ENCODE measurements around the gene GPR143.
"Not testable (repeated sequence)": the region's sequence is repeated elsewhere in the genome, so short reads cannot be mapped to it uniquely, and the experiment has no call there.

The GPR143 gene

DNA sequence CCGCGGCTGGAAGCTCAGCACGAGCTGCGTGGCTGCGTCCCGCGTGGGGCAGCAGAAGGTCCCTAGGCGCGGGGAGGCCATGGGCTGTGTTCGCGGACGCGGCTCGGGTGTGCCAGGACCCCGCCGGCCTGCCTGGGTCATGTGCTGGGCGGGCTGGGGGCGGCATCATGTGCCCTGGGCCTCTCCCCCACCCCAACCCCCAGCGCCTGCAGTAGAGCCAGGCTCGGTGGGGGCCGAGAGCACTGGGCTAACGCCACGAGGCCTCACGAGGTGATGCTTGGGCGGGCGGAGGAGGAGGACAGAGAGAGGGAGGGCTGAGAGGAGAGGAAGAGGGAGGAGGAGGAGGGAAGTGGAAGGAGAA is at the start of gene GPR143:
Gene GPR143 (minus strand): TSS at position 111 of the 361 bp plus-strand sequence. CDS start 30 bp downstream, at position 81.
- no peak for DNase-seq

GRCh38 chrX:9811086-9811485 is 45.4 kb upstream of the GPR143 start:
- DNase-seq: not testable (repeated sequence)

- DNase-seq: not testable (repeated sequence)
These were observed 44.2 kb upstream of the GPR143 start for GRCh38 chrX:9809876-9810275.

DNA sequence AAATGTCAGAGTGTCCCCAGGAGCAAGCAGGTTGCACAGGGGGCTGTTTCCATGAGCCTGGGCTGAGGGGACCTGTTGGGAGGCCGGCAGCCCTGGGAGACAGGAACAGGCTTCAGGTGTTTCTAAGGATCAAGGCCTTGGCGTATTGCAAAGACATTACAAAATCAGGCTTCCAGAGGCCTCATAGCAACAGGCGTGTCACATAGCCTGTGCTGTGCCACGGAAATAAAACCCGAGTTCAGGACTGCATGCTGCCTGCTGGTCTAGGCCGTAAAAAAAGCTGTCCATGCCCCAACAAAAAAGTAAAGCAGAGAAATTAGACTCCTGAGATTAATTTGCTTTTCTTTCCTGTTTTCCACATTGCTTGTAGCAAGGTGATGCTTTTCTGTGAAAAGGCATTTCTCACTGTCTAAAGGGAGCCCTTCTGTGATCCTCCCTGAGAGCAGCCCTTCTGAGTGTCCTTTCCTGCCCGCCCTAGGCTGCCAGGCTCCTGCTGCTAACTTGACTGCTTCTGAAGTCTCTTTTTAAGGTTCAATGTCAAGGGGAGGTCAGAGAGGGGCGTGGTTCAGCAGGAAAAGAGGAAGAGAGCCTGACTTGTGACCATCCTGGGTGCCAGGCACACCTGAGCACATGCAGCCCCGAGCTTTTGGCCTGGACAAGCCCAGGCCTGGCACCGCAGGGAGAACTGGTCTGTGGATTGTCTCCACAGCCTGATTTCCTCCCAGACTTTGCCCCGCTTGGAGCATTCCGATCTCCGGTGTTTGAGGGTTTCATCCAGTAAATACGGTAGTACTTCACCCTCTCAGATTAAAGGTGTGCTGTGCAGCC is 41.9 kb upstream of the GPR143 start:
- no peak for DNase-seq

DNA sequence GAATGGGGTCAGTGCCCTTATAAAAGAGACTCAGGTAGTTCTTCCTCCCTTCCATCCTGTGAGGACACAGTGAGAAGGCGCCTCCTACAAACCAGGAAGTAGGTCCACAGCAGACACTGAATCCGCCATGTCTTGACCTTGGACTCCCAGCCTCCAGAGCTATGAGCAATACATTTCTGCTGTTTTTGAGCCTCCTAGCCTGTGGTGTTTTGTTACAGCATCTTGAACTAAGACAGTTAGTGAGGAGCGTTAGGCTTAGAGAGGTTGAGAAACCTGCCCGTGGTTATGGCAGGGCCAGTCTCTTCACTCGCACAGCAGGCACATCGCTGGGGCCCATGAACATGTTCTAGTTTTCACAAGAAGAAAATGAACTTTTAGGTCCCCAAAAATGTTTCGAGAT is 40.3 kb upstream of the GPR143 start:
- DNase-seq: no peak

DNA sequence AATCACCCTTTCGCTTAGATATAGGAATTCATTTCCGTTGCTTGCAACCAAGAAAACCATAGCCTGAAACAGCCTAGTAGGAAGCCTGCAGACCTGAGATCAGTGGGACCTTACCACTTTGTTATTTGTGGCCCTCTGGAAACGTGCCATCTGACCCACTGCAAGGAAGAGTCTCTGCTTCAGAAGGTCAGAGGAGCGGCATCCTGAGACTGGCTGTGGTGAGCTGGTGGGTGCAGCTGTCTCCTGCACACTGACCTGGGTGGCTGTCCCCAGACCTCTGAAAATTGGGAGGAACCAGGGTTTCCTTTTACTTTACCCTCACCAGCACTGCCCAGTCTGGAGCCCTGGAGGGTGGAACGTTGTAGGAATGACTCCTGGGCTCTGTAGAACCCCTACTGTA is 38.8 kb upstream of the GPR143 start:
- no peak for DNase-seq

GRCh38 chrX:9802737-9803136 is 37.1 kb upstream of the GPR143 start:
- no peak for DNase-seq

DNA sequence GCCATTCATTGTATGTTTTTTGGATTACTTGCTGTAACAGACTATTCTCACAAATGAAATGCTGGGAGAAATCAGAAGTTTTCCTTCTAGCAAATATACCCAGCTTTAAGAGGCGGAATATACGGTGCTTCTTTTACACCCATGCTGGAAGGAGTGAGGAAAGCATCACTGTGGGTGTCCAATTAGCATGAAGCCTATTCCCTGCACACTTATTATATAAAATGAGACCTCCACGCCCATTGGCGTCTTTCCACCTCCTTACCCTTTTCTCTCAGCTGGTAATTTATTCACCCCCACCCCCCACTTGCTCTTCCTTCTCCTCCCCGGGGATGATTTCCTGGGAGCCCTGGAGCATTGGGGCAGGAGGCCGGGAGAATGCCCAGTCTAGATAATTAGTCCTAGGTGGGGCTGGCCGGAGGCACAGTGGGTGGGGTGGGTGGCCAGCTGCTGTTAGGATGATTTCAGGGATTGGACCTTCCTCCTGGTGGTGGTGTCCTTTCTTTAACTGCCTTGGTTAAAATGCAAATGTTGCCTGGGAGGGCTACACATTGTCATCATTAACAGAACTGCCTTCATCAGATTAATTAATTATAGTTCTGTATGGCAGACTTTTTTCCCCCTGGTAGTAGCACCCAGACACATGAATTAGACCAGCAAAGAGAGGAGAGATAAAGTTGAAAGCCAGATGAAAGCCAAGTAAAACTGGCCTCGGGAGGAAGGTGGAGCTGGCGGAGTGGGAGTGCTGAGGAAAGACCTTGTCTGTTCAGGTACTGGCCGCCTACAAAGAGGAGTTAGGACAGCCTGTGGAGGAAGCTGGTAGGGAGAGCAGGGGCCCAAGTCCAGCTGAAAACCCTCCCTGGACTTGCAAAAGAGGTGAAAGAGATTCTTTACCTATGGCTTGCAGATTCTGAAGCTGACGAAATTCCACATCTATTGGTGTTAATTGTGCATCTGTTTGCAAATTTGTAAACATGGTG is 32.0 kb upstream of the GPR143 start:
- no peak for DNase-seq

DNA sequence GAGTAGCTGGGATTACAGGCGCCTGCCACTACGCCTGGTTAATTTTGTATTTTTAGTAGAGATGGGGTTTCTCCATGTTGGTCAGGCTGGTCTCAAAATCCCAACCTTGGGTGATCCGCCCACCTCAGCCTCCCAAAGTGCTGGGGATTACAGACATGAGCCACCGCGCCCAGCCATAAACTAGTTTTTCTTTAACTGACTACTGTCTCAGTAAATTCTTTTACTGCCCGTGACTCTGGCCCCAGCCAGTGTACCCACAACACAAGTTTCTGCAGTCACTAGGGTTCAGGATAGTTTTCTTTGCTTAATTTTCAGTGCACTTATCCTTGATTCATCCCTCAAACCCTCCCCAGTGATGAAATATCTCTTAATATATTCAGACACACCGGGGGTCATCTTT is 28.8 kb upstream of the GPR143 start:
- DNase-seq: no peak

GRCh38 chrX:9790866-9791265 is 25.2 kb upstream of the GPR143 start:
- DNase-seq: no peak

GRCh38 chrX:9789555-9789954 is 23.9 kb upstream of the GPR143 start:
- DNase-seq: no peak

GRCh38 chrX:9788911-9789310 is 23.3 kb upstream of the GPR143 start:
- DNase-seq: no peak

DNA sequence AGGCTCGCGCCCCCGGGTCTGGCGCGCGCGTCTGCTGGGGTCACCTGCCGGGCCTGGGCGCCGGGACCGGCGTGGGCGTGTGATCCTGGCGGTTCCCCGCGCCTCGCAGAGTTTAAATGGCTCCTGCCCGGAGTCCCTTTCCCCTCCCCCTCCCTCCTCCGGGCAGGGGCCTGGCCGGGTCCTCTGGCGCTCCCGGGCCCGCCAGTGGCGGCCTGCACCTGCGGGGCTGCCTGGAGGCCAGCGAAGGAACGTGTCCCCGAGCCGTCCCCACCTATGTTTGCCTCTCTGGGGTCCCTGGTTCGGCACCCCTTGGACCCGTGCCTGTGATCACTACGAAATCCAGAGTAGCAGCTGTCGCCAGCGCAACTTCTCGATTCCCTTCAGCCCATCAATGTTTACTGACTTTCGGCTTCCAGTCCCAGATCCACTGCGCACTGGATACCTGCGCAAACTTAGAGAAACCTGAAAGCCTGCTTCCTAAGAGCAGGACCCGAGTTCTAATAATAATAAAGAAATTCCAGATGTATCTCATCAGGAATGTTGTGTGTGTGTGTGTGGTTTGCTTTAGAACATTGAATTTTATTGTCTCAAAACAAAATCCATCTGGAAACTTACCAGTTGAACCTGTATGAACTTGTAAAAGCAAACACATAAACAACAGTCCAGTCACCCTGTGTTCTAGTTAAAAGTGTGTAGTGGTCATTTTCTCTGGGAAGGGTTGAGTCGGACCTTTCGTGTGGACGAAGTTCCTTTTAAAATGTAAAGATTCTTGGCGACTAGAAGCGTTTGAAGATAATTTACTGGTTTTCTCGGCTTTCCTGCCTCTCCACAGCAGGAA is 21.4 kb upstream of the GPR143 start:
- DNase-seq: no peak

- DNase-seq: no peak
These were observed 20.5 kb upstream of the GPR143 start, which contains the start of gene SHROOM2 for GRCh38 chrX:9785944-9786797. Gene SHROOM2, plus strand, starts transcription at chrX:9786429. Its CDS starts 117 bp downstream, at chrX:9786546.

DNA sequence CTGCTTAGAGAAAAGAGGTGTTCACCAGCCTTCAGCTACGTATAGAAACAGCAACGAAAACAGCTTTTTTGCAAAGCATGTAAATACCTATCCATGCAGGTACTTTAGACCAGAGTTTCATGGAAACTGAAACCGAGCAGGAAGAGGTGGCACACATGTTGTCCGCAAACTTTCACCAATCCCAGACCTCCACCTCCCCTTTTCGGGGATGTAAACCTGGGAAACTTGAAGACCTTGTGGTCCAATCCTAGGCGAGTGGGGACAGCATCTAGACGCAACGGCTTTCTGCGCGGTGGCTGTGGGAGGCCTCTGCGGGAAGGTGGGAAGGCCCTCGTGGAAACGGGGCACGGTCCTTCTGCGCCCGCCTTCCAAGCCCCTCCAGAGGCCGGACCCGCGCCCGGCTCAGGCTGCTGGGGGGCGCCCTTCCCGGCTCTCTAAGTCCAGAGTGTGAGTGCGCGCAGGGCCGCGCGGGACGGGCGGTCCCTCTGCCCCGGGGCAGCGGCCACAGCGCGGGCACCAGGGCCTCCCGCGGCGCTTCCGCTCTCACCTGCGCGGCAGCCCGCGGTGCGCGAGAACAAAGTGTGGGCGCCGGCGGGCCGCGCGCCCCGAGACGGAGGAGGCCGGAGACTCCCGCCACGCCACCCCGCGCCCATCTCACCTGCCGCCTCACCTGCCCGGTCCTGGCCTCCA is 19.8 kb upstream of the GPR143 start:
- no peak for DNase-seq

DNA sequence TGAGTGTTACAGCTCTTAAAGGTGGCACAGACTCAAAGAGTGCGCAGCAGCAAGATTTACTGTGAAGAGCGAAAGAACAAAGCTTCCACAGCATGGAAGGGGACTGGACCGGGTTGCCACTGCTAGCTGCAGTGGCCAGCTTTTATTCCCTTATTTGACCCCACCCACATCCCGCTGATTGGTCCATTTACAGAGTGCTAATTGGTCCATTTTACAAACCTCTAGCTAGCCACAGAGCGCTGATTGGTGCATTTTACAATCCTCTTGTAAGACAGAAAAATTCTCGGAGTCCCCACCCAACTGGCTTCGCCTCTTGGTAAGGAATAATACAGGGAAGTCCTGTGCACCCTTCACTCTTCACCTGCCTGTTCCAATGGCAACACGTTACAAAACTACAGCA is 18.7 kb upstream of the GPR143 start:
- DNase-seq: no peak

- DNase-seq: no peak
These were observed 16.3 kb upstream of the GPR143 start for GRCh38 chrX:9781941-9782340.

GRCh38 chrX:9775930-9776329 is 10.3 kb upstream of the GPR143 start:
- DNase-seq: no peak

DNA sequence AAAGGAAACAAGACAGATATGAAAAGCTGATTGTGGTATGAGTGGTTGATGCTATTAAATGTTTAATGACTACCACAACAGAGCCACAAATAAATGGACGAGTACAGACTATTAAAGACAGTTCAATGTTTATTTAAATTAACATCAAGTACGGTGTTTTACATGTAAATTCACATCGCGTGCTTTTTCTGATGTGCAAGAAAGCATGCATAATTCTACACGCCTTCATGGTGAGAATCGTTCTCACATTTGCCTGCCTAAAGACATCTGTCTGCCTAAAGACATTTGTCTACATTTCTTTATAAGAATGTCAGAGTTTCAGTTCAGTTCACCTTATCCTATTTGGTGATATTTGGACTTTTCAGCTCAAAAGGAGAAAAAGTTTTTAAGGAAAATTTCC is 7.3 kb upstream of the GPR143 start:
- no peak for DNase-seq

DNA sequence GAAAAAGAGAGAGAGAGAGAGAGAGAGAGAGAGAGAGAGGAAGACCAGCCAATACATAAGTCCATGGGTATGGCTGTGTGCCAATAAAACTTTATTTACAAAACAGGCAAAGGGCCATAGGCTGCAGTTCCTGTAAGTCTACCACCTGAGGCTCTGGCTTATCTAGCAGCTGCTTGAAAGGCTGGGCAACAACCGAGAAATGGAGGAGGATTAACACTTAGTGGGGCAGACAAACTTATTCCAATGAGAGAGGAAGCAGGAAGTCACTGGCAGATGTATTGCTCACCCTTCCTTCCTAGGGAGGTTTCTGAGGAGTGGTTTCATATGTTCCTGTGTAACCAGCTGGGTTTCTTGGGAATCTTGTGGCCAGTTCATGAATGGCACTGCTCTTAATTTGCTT is 4.7 kb upstream of the GPR143 start:
- DNase-seq: no peak

- not testable (repeated sequence) for DNase-seq
These were observed 2.7 kb upstream of the GPR143 start for GRCh38 chrX:9768321-9768839.
